GM12891 (cell line): Measurements from ENCODE around the gene SWAP70. TPM values are rescaled to one million over a fixed set of nuclear protein-coding genes. Genes with fewer than 3 reads are reported as not detected.
A peak's percentile ranks its signal among the peaks of the same experiment; 100 is the strongest.
"Not testable (repeated sequence)": the region's sequence is repeated elsewhere in the genome, so short reads cannot be mapped to it uniquely, and the experiment has no call there.

ENCODE experiments used
- DNase-seq: peaks from one replicate; pipeline ENCODE4 v3.0.0; 2011; ENCODE audit warnings: low spot score; ENCODE audit not compliant: insufficient read length
- FAIRE-seq: peaks from 2 replicates; lab custom pipeline; 2011; peaks lifted over from hg19 to GRCh38; lab: Jason Lieb, UNC
- PAX5 ChIP-seq: IDR thresholded peaks from 2 replicates; pipeline ENCODE4 v1.6.1; 2011; ENCODE audit warnings: low read length, moderate library complexity, mild to moderate bottlenecking; ENCODE audit not compliant: insufficient read depth, severe bottlenecking
- POLR2A ChIP-seq: IDR thresholded peaks from 2 replicates; pipeline ENCODE4 v1.6.1; 2011; ENCODE audit warnings: low read depth, low read length, control low read depth
- POLR2AphosphoS5 ChIP-seq: IDR thresholded peaks from 2 replicates; pipeline ENCODE4 v1.6.1; 2011; ENCODE audit warnings: low read depth, low read length, control low read depth
- POU2F2 ChIP-seq: IDR thresholded peaks from 2 replicates; pipeline ENCODE4 v1.6.1; 2011; ENCODE audit warnings: low read depth, mild to moderate bottlenecking, control low read depth, low read length, moderate library complexity
- SPI1 ChIP-seq: IDR thresholded peaks from 2 replicates; pipeline ENCODE4 v1.6.1; 2011; ENCODE audit warnings: low read depth, low read length, control low read depth
- TAF1 ChIP-seq: IDR thresholded peaks from 2 replicates; pipeline ENCODE4 v1.6.1; 2011; ENCODE audit warnings: low read depth, low read length, control low read depth
- polyA plus RNA-seq: library from polyadenylated mRNA; unstranded; fragments of >200 nt; gene quantifications from one replicate; pipeline ENCODE4 v1.2.1, GENCODE V29; 2012; ENCODE audit warnings: low read depth, missing spikeins, inconsistent platforms; ENCODE audit not compliant: missing spikeins

The SWAP70 gene
- polyA plus RNA-seq, result 25.1 TPM

DNA sequence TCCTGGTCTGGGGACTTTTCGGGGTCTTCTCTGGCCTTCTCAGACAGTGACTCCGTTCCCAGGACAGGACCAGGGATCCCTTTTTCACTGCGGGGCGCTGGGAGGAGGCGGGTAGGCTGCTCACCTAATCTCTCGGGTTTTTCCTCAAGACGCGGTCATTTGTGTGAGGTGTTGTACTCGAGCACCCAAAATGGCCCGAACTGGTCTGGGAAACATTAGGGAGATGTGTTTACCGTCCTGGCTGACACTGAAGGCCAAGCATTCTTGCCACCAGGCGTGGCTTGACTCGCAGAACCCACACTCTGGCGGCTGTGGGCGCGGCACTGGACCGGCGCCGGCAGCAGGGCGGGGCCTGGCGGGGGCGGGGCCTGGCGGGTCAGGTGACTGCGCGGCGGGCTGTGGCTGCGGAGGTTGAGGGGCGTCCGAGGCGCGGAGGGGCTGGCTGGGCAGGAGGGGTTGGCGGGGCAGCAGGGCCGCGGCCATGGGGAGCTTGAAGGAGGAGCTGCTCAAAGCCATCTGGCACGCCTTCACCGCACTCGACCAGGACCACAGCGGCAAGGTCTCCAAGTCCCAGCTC is at the start of gene SWAP70:
TSS of gene SWAP70 (plus strand) at position 379 of the 577 bp plus-strand sequence. CDS start at position 482, 103 bp downstream.
- no peak for TF ChIP-seq SPI1
- TF ChIP-seq POLR2A, result peak; percentile 73; the same call in 1 of the 2 replicates
- no peak; the same call in 1 of the 2 replicates for TF ChIP-seq TAF1
- TF ChIP-seq POLR2AphosphoS5, result peak; percentile 46; the same call in 1 of the 2 replicates
- peak; percentile 6; the same call in 1 of the 2 replicates for TF ChIP-seq POU2F2
- TF ChIP-seq PAX5, result no peak
- DNase-seq (peak; percentile 70), FAIRE-seq (peak; percentile 97)

DNA sequence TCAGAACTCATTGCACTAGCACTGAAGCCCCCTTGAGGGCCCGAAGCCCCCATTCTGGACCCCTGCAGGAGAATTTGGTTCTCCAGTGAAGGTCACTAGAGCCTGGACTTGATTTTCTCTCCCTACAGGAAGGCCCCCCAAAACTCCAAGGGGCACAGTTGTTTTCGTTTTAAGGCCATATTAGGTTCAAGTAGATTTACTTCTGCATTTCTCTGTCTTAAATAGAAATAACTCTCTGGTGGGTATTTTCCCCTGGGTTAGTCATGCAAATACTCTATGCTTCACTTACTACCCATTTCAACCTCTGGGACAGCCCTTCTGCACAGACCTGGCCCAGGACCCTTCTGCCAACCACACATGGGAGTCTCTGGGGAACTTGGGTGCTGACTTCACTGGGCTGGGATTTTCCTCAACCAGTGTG is 48.8 kb upstream of the SWAP70 start:
- TF ChIP-seq POU2F2, result peak; percentile 93; the same call in 1 of the 2 replicates
- no peak for TF ChIP-seq POLR2A
- TF ChIP-seq SPI1, result no peak
- no peak for TF ChIP-seq TAF1
- TF ChIP-seq PAX5, result peak; percentile 82
- TF ChIP-seq POLR2AphosphoS5, result 0 out of 2 replicates have a peak, but pooled peaks have one; percentile 25
- DNase-seq, result peak; percentile 30
- peak; percentile 71 for FAIRE-seq

DNA sequence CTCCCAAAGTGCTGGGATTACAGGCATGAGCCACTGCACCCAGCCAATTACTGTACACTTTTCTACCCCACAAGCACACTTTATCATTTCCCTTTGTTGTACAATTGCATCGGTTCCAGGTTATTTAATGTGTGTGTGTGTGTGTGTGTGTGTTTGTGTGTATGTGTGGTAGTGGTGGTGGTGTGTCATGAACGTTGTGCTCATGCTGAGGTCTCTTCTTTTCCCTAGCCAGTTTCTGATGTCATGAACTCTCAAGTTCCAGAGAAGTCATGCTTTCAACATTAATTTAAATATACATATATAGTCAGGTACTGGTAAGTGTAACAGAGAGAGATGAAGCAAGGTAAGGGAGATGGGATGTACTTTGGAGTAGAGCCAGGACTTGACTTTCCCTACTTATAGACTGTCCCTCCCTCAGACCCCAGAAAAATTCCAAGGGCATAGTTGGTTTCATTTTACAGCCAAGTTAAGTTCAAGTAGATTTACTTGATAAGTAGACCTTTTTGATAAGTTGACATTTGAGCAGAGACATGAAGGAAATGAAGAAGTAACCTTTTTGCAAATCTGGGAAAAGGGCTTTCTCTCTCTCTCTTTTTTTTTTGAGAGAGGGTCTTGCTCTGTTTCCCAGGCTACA is 47.7 kb upstream of the SWAP70 start:
- no peak for DNase-seq
- no peak for FAIRE-seq
- no peak for TF ChIP-seq POU2F2
- no peak for TF ChIP-seq SPI1
- no peak for TF ChIP-seq TAF1
- no peak for TF ChIP-seq POLR2A
- TF ChIP-seq POLR2AphosphoS5, result no peak
- TF ChIP-seq PAX5, result no peak

DNA sequence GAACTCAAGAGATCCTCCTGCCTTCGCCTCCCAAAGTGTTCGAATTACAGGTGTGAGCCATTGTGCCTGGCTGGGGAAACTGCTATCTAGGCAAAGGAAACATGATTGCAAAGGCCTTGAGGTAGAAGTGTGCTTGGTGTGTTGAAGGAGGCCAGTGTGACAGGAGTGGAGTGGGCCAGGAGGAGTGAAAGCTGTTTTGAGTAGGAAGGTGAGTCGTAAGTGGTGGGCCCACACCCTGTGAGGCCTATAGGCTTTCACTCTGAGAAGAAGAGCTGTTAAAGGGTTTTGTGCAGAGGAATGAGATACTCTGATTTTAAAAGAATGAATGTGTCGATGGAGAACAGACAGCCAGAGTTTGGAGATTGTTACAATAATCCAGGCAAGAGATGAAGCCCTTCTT is 47.0 kb upstream of the SWAP70 start:
- TF ChIP-seq SPI1 (no peak), POLR2A (no peak), TAF1 (no peak), PAX5 (no peak), POU2F2 (no peak), POLR2AphosphoS5 (no peak)
- DNase-seq (no peak), FAIRE-seq (no peak)

DNA sequence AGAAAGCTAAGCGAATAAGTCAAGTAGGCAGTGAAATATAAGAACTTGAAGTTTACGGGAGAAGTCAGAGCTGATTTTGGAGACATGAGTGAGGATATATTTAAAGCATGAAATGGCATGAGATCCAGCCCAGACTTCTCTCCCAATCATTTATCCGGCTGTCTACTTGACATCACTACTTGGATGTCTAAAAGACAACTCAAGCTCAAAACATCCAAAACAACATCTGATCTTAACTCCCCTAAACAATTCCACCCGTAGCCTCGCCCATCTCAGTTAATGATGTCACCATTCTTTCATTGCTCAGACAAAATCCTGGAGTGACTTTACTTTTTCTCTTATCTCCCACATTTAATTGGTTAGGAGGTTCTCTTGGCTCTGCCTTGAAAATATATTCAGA is 45.9 kb upstream of the SWAP70 start:
- no peak for DNase-seq
- TF ChIP-seq POU2F2, result no peak
- TF ChIP-seq PAX5, result no peak
- no peak for TF ChIP-seq SPI1
- no peak for TF ChIP-seq TAF1
- no peak for TF ChIP-seq POLR2A
- no peak for TF ChIP-seq POLR2AphosphoS5
- FAIRE-seq, result no peak

DNA sequence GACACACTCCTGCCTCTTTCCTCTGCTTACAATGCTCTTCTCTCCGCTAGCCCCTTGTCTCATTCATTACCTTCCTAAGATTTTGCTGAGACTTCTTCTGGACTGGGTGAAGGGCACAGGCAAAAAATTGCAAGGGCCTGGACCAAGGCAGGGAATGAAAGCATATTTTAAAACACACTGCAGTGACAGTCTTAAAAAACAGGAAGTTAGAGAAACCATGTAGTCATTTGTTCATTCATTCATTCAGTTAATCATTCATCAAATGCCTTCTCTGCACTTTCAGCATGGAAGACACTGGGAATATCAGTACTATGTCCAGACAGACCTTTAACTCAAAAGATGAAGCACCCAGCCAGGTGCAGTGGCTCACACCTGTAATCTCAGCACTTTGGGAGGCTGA is 44.9 kb upstream of the SWAP70 start:
- TF ChIP-seq POLR2A (no peak), POU2F2 (no peak), PAX5 (no peak), SPI1 (no peak), TAF1 (no peak), POLR2AphosphoS5 (no peak)
- no peak for FAIRE-seq
- no peak for DNase-seq

DNA sequence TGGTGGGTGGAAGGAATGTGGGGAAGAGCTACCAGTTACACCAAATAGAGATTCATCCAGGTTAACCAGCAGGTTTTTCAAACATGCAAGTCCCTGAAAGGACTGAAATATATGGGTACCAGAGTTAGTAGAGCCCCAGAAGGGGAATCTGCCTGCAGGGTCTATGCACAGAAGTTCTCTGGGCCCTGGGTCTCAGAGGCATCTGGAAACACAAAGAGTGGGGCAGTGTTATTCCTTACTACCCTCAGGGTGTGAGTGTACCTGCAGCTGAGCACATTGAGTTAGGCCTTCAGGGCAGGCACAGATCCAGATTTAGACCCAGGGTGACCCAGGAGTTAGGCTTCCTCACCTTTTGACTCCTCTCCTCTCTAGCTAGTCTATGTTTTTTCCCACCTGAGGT is 43.9 kb upstream of the SWAP70 start:
- DNase-seq (no peak), FAIRE-seq (no peak)
- TF ChIP-seq POLR2AphosphoS5, result no peak
- no peak for TF ChIP-seq TAF1
- TF ChIP-seq PAX5, result no peak
- TF ChIP-seq POLR2A, result no peak
- TF ChIP-seq POU2F2, result no peak
- no peak for TF ChIP-seq SPI1

DNA sequence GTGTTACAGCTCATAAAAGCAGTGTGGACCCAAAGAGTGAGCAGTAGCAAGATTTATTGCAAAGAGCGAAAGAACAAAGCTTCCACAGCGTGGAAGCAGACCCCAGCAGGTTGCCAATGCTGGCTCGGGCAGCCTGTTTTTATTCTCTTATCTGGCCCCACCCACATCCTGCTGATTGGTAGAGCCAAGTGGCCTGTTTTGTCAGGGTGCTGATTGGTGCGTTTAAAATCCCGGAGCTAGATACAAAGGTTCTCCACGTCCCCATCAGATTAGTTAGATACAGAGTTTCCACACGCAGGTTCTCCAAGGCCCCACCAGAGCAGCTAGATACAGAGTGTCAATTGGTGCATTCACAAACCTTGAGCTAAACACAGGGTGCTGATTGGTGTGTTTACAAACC is 41.5 kb upstream of the SWAP70 start:
- FAIRE-seq, result not testable (repeated sequence)

DNA sequence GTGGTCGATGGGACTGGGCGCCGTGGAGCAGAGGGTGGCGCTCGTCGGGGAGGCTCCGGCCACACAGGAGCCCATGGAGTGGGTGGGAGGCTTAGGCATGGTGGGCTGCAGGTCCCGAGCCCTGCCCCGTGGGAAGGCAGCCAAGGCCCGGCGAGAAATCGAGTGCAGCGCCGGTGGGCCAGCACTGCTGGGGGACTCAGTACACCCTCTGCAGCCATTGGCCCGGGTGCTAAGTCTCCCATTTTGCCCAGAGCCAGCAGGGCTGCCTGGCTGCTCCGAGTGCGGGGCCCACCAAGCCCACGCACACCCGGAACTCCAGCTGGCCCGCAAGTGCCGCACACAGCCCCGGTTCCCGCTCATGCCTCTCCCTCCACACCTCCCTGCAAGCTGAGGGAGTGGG is 40.8 kb upstream of the SWAP70 start:
- DNase-seq, FAIRE-seq: not testable (repeated sequence)

More for the DNA sequence above, 41.5 kb upstream of the SWAP70 start:
- not testable (repeated sequence) for DNase-seq

DNA sequence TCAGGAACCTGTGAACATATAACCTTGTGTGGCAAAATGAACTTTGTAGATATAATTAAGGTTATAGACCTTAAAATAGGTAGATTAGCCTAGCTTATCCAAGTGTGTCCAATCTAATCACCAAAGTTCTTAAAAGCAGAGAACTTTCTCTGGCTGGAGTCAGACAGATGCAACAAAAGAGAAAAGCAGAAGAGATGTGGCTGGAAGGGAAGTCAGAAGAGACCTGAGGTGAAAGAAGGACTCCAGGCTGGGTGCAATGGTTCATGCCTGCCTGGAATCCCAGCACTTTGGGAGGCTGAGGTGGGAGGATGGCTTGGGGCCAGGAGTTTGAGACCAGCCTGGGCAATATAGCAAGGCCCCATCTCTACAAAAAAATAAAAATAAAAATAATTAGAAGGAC is 39.4 kb upstream of the SWAP70 start:
- no peak for FAIRE-seq
- TF ChIP-seq TAF1, result no peak
- no peak for TF ChIP-seq POU2F2
- TF ChIP-seq POLR2A, result no peak
- no peak for TF ChIP-seq SPI1
- TF ChIP-seq PAX5, result no peak
- no peak for TF ChIP-seq POLR2AphosphoS5

More for the DNA sequence above, 39.4 kb upstream of the SWAP70 start:
- DNase-seq, result no peak
